Right renal pelvis (tissue), 4 donors: ENCODE results near the gene NDUFV1. TPM values are rescaled to one million over a fixed set of nuclear protein-coding genes. Genes with fewer than 3 reads are reported as not detected.
A peak's percentile ranks its signal among the peaks of the same experiment; 100 is the strongest.
"Not testable (repeated sequence)": the region's sequence is repeated elsewhere in the genome, so short reads cannot be mapped to it uniquely, and the experiment has no call there.

ENCODE experiments used
- DNase-seq, 4 donors: peaks; one replicate each; pipeline ENCODE4 v3.0.0-alpha.2; 2013; ENCODE audit warnings: low read depth in 4 of 4, low spot score in 3 of 4, missing footprints in 1 of 4
- polyA plus RNA-seq, 4 donors: library from polyadenylated mRNA; unstranded; fragments of 120-200 nt; gene quantifications; one replicate each; pipeline ENCODE4 v1.2.1, GENCODE V29; 2013; ENCODE audit not compliant: insufficient read length in 4 of 4

Gene NDUFV1
- polyA plus RNA-seq, 4 donors, result 168 to 207 (median 184) TPM

- no peak for DNase-seq
Measured at GRCh38 chr11:67609316-67609715, 2.6 kb downstream of the NDUFV1 start.

- DNase-seq, result no peak
Measured at GRCh38 chr11:67610302-67610868, 3.6 kb downstream of the NDUFV1 start.

DNA sequence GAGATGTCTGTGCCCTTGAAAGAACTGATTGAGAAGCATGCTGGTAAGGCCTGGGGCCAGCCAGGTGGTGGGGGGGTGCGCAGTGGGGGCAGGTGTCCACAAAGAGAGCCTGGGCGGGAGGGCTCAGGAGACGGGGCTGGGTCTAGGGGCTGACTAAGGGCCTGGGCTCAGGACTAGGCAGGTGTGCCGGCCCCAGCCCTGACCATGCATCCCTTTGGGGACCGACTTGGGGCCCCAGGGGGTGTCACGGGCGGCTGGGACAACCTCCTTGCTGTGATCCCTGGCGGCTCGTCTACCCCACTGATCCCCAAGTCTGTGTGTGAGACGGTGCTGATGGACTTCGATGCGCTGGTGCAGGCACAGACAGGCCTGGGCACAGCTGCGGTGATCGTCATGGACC, 4.4 kb downstream of the NDUFV1 start:
- DNase-seq, result no peak

DNA sequence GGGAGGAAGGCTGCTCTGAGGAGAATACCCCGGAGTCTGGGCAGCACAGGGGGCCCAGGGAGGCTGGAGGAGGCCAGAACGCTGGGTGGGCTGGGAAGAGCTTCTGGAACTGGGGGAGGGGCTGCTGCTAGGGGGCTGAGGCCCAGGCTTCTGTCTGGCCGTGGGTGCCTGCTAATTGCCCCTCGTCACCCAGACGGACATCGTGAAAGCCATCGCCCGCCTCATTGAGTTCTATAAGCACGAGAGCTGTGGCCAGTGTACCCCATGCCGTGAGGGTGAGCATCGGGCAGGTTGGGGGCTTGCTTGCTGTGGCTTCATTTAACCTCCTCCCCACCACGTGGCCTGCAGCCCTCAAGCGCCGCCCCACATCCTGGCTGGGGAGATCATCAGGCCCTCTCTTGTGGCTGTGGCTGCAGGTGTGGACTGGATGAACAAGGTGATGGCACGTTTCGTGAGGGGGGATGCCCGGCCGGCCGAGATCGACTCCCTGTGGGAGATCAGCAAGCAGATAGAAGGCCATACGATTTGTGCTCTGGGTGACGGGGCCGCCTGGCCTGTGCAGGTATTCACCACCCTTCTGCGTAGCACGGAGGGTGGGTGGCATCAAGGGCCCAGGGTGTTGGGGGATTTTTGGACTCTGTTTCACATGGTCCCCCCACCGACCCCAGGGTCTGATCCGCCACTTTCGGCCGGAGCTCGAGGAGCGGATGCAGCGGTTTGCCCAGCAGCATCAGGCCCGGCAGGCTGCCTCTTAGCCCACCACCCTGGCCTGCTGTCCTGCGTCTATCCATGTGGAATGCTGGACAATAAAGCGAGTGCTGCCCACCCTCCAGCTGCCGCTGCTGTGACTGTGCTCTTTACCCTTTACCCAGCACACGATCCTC, 5.2 kb downstream of the NDUFV1 start:
- no peak for DNase-seq

GRCh38 chr11:67612751-67613150, 6.0 kb downstream of the NDUFV1 start:
- DNase-seq, result no peak

DNA sequence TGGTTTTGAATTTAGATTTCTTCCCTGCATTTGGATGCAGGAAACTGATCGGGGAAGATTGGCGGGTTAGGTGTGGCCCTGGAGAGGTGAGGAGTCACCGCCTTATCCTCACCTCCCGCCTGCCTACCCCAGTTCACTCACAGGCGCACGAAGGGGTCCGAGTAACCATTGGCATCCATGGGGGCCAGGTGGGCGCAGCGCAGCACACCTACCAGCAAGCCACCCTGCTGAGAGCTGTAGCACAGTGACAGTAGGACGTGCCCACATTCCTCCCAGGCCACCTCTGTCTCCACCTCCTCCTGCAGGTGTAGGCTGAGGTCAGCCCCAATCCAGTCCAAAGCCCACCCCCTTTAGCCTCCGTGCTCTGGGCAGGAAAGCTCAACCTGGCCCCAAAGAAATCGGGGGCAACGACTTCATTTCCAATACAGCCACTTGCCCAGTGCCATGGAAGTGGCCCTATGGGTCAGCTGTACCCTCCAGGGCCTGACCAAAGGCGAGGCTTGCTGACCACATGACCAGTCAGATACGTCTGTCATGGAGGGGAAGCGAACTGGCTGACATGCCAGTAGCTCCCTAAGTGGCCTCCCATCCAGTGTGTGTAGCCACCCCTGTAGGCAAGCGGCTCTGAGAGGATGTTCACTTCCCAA, 6.7 kb downstream of the NDUFV1 start:
- DNase-seq, result no peak

DNA sequence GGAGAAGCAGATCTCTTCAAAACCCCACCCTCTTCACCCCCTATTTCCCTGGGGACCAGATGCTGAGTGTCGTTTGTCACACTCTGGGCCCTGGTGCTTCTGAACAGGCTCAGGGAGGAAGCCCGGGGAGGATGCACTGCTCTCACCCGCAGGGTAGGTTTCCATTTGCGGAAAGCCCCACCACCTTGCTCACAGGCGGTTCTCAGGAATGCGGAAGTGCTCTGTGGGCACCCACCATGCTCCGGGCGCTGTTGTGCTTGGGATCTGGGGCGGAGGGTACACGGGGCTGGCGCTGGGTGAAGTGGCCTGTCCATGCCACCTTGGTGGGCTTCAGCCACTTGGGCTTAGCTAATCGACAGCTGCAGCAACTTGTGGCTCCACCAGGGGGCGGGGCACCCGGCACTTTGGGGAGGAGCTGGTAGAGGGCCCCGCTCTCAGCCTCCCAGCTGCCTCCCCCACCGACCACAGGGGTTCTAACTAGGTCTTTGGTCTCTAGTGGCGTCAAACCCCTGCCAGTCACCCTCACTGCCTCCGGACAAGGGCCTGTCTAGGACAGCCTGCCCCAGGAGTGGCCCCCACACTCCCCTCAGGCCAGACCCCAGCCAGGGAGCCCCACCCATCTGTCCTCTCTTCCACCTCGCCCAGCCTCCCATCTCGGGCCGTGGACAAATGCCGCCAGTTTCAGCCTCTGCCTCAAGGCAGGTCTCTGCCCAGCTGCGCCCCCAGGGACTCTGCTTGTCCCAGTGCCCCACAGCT, 7.4 kb downstream of the NDUFV1 start:
- peak in 1 of 4 donors; percentile 16 for DNase-seq

- no peak for DNase-seq
Measured at GRCh38 chr11:67614730-67615714, 8.3 kb downstream of the NDUFV1 start.

- no peak for DNase-seq
Measured at GRCh38 chr11:67615728-67616430, 9.1 kb downstream of the NDUFV1 start.

GRCh38 chr11:67616431-67617242, 9.9 kb downstream of the NDUFV1 start:
- DNase-seq, result no peak

DNA sequence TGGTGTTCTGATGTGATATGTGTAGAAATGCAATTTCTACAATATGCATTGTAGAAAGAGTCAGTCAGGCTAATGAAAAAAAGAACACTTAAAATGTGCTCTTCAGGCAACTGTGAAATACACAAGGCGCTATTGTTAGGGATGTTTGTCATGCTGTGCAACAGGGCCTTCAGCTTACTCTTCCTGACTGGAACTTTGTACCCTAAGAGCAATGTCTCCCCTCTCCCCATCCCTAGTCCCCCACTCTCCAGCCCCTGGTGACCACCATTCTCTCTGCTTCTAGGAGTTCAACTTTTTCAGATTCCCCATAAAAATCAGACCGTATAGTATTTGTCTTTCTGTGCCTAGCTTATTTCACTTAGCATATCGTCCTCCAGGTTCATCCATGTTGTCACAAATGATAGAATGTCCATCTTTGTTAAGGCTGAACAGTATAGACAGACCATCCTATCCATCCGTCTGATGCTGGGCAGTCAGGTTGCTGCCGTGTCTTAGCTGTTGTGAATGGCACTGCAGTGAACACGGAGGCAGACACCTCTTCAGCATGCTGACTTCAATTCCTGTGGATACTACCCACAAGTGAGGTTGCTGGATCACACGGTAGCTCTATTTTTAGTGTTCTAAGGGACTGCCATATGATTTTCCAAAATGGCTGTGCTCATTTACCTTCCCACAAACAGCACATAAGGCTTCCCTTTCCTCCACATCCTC, 10.7 kb downstream of the NDUFV1 start:
- DNase-seq, result no peak

DNA sequence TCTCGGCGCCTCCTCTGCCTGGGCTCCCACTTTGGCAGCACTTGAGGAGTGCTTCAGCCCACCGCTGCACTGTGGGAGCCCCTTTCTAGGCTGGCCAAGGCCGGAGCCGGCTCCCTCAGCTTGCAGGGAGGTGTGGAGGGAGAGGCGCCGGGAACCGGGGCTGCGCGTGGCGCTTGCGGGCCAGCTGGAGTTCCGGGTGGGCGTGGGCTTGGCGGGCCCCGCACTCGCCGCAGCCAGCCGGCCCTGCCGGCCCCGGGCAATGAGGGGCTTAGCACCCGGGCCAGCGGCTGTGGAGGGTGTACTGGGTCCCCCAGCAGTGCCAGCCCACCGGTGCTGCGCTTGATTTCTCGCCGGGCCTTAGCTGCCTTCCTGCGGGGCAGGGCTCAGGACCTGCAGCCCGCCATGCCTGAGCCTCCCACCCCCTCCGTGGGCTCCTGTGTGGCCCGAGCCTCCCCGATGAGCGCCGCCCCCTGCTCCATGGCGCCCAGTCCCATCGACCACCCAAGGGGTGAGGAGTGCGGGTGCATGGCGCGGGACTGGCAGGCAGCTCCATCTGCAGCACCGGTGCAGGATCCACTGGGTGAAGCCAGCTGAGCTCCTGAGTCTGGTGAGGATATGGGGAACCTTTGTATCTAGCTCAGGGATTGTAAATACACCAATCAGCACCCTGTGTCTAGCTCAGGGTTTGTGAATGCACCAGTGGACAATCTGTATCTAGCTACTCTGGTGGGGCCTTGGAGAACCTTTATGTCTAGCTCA, 12.3 kb downstream of the NDUFV1 start:
- not testable (repeated sequence) for DNase-seq

GRCh38 chr11:67619683-67620618, 13.2 kb downstream of the NDUFV1 start:
- not testable (repeated sequence) for DNase-seq

GRCh38 chr11:67620621-67621020, 13.9 kb downstream of the NDUFV1 start:
- not testable (repeated sequence) for DNase-seq

DNA sequence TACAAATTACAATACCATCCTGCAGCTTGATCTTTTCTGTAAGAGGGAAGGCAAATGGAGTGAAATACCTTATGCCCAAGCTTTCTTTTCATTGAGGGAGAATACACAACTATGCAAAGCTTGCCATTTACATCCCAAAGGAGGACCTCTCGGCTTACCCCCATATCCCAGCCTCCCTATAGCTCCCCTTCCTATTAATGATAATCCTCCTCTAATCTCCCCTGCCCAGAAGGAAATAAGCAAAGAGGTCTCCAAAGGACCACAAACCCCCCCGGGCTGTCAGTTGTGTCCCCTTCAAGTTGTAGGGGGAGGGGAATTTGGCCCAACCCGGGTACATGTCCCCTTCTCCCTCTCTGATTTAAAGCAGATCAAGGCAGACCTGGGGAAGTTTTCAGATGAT, 15.2 kb downstream of the NDUFV1 start:
- DNase-seq, result not testable (repeated sequence)

DNA sequence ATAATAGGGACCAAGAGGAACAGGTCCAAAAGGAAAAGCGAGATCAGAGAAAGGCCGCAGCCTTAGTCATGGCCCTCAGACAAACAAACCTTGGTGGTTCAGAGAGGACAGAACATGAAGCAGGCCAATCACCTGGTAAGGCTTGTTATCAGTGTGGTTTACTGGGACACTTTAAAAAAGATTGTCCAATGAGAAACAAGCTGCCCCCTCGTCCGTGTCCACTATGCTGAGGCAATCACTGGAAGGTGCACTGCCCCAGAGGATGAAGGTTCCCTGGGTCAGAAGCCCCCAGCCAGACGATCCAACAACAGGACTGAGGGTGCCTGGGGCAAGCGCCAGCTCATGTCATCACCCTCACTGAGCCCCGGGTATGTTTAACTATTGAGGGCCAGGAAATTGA, 16.2 kb downstream of the NDUFV1 start:
- DNase-seq, result not testable (repeated sequence)
